HEK293 (cell line): ENCODE results near the gene PLEKHA7.
A peak's percentile ranks its signal among the peaks of the same experiment; 100 is the strongest.

Experiments used
- CTCF ChIA-PET: fragments of 350-600 bp; formaldehyde crosslinking; extraction: SDS; loops from one replicate; lab custom pipeline; 2021; ENCODE audit warnings: antibody characterized with exemption; lab: Yijun Ruan, JAX
- POLR2A ChIA-PET: fragments of 300-600 bp; formaldehyde crosslinking; extraction: SDS; loops from one replicate; lab custom pipeline; 2020; ENCODE audit warnings: antibody characterized with exemption, inconsistent platforms; lab: Yijun Ruan, JAX
- H3K27ac ChIP-seq: fragments of 200-500 bp; sonication (Bioruptor generic); 2 replicates; pipeline ENCODE4 v1.5.1; 2014; ENCODE audit warnings: low read depth, low read length, control low read depth, inconsistent platforms; ENCODE audit errors: extremely low read depth
- H3K36me3 ChIP-seq, 2 experiments: fragments of 200-500 bp in 1 of 2; sonication (Bioruptor generic) in 1 of 2; 1 replicate in 1 of 2; 2 replicates in 1 of 2; pipeline ENCODE4 v1.5.1; 2014 to 2017; ENCODE audit warnings: inconsistent platforms in 2 of 2, low read length in 2 of 2; ENCODE audit not compliant: control insufficient read depth in 2 of 2, insufficient read depth in 1 of 2
- H3K4me1 ChIP-seq: fragments of 200-500 bp; sonication (Bioruptor generic); 2 replicates; pipeline ENCODE4 v1.5.1; 2014; ENCODE audit warnings: mild to moderate bottlenecking, low read length, inconsistent platforms; ENCODE audit not compliant: control insufficient read depth, insufficient read depth
- H3K4me3 ChIP-seq: 2 replicates; pipeline ENCODE4 v1.5.1; 2011; ENCODE audit warnings: low read depth, mild to moderate bottlenecking, control low read depth, low read length, moderate library complexity
- H3K9me3 ChIP-seq: fragments of 200-500 bp; sonication (Bioruptor generic); 2 replicates; pipeline ENCODE4 v1.5.1; 2014; ENCODE audit warnings: low read depth, low read length, inconsistent platforms; ENCODE audit not compliant: control insufficient read depth, insufficient read depth
- EGR2 ChIP-seq: fragments of 450-650 bp; formaldehyde crosslinking; IDR thresholded peaks from 2 replicates; pipeline ENCODE4 v1.5.1; 2016; ENCODE audit warnings: low read depth, missing biosample characterization, missing genetic modification characterization
- GLIS2 ChIP-seq: fragments of 450-650 bp; formaldehyde crosslinking; IDR thresholded peaks from 2 replicates; pipeline ENCODE4 v1.5.1; 2016; ENCODE audit warnings: missing biosample characterization, missing genetic modification characterization
- KLF1 ChIP-seq: fragments of 450-650 bp; formaldehyde crosslinking; IDR thresholded peaks from 2 replicates; pipeline ENCODE4 v1.5.1; 2016; ENCODE audit warnings: missing biosample characterization, missing genetic modification characterization
- KLF10 ChIP-seq: fragments of 450-650 bp; IDR thresholded peaks from 2 replicates; pipeline ENCODE4 v1.5.1; 2018; ENCODE audit warnings: missing biosample characterization, mild to moderate bottlenecking, missing genetic modification characterization
- KLF9 ChIP-seq: fragments of 450-650 bp; formaldehyde crosslinking; IDR thresholded peaks from 2 replicates; pipeline ENCODE4 v1.5.1; 2016; ENCODE audit warnings: missing biosample characterization, missing genetic modification characterization, low read depth
- SETDB1 ChIP-seq: IDR thresholded peaks from one replicate; pipeline ENCODE4 v1.6.1; 2017; ENCODE audit warnings: mild to moderate bottlenecking, low read length, moderate library complexity, mixed read lengths; ENCODE audit not compliant: insufficient read length
- SP2 ChIP-seq: fragments of 450-650 bp; formaldehyde crosslinking; IDR thresholded peaks from 2 replicates; pipeline ENCODE4 v1.5.1; 2016; ENCODE audit warnings: missing biosample characterization, missing genetic modification characterization
- ZNF10 ChIP-seq: fragments of 450-650 bp; formaldehyde crosslinking; IDR thresholded peaks from 2 replicates; pipeline ENCODE4 v1.5.1; 2017; ENCODE audit warnings: missing biosample characterization, missing genetic modification characterization
- ZNF114 ChIP-seq: fragments of 450-650 bp; formaldehyde crosslinking; IDR thresholded peaks from 2 replicates; pipeline ENCODE4 v1.5.0; 2017; ENCODE audit warnings: missing biosample characterization, missing genetic modification characterization
- ZNF146 ChIP-seq: fragments of 450-650 bp; formaldehyde crosslinking; IDR thresholded peaks from 2 replicates; pipeline ENCODE4 v1.5.1; 2016; ENCODE audit warnings: missing biosample characterization, missing genetic modification characterization
- ZNF157 ChIP-seq: fragments of 450-650 bp; formaldehyde crosslinking; IDR thresholded peaks from 2 replicates; pipeline ENCODE4 v1.5.1; 2016; ENCODE audit warnings: missing biosample characterization, missing genetic modification characterization
- ZNF211 ChIP-seq: fragments of 450-650 bp; formaldehyde crosslinking; IDR thresholded peaks from 2 replicates; pipeline ENCODE4 v1.5.1; 2016; ENCODE audit warnings: low read depth, missing biosample characterization, missing genetic modification characterization
- ZNF214 ChIP-seq: fragments of 450-650 bp; formaldehyde crosslinking; IDR thresholded peaks from 2 replicates; pipeline ENCODE4 v1.5.1; 2017; ENCODE audit warnings: missing biosample characterization, mild to moderate bottlenecking, missing genetic modification characterization, borderline replicate concordance
- ZNF23 ChIP-seq: fragments of 450-650 bp; formaldehyde crosslinking; IDR thresholded peaks from 2 replicates; pipeline ENCODE4 v1.5.1; 2016; ENCODE audit warnings: missing biosample characterization, missing genetic modification characterization, borderline replicate concordance
- ZNF26 ChIP-seq: fragments of 450-650 bp; formaldehyde crosslinking; IDR thresholded peaks from 2 replicates; pipeline ENCODE4 v1.5.1; 2016; ENCODE audit warnings: missing biosample characterization, missing genetic modification characterization
- ZNF544 ChIP-seq: fragments of 450-650 bp; formaldehyde crosslinking; IDR thresholded peaks from 2 replicates; pipeline ENCODE4 v1.5.0; 2017; ENCODE audit warnings: missing biosample characterization, missing genetic modification characterization
- ZNF610 ChIP-seq: fragments of 450-650 bp; formaldehyde crosslinking; IDR thresholded peaks from 2 replicates; pipeline ENCODE4 v1.5.1; 2016; ENCODE audit warnings: missing biosample characterization, missing genetic modification characterization, borderline replicate concordance
- ZNF664 ChIP-seq: fragments of 450-650 bp; formaldehyde crosslinking; IDR thresholded peaks from 2 replicates; pipeline ENCODE4 v1.5.1; 2016; ENCODE audit warnings: missing biosample characterization, missing genetic modification characterization
- ZNF670 ChIP-seq: fragments of 450-650 bp; formaldehyde crosslinking; IDR thresholded peaks from 2 replicates; pipeline ENCODE4 v1.5.1; 2016; ENCODE audit warnings: missing biosample characterization, missing genetic modification characterization, low read depth
- ZNF830 ChIP-seq: fragments of 450-650 bp; IDR thresholded peaks from 2 replicates; pipeline ENCODE4 v1.5.0; 2018; ENCODE audit warnings: missing biosample characterization, missing genetic modification characterization, low read depth, mild to moderate bottlenecking, moderate library complexity
- TF ChIP-seq, protein P1 (sequence below): fragments of 450-650 bp; formaldehyde crosslinking; IDR thresholded peaks from 2 replicates; pipeline ENCODE4 v1.5.1; 2017; ENCODE audit warnings: missing biosample characterization, missing genetic modification characterization
- TF ChIP-seq, protein P2 (sequence below): IDR thresholded peaks from 2 replicates; pipeline ENCODE4 v1.6.1; 2011; ENCODE audit warnings: mild to moderate bottlenecking, low read depth, low read length, borderline replicate concordance
- TF ChIP-seq, protein P3 (sequence below): sonication (generic); formaldehyde crosslinking; IDR thresholded peaks from 2 replicates; pipeline ENCODE4 v1.8.1; 2022; ENCODE audit warnings: mild to moderate bottlenecking, moderate library complexity, missing genetic modification reagents
- TF ChIP-seq, protein P4 (sequence below): fragments of 450-650 bp; formaldehyde crosslinking; IDR thresholded peaks from 2 replicates; pipeline ENCODE4 v1.5.1; 2016; ENCODE audit warnings: missing biosample characterization, missing genetic modification characterization, low read depth

Gene PLEKHA7

GRCh38 chr11:16749092-16749491, 265.1 kb downstream of the PLEKHA7 start (continued):
- TF ChIP-seq, protein P1, sequence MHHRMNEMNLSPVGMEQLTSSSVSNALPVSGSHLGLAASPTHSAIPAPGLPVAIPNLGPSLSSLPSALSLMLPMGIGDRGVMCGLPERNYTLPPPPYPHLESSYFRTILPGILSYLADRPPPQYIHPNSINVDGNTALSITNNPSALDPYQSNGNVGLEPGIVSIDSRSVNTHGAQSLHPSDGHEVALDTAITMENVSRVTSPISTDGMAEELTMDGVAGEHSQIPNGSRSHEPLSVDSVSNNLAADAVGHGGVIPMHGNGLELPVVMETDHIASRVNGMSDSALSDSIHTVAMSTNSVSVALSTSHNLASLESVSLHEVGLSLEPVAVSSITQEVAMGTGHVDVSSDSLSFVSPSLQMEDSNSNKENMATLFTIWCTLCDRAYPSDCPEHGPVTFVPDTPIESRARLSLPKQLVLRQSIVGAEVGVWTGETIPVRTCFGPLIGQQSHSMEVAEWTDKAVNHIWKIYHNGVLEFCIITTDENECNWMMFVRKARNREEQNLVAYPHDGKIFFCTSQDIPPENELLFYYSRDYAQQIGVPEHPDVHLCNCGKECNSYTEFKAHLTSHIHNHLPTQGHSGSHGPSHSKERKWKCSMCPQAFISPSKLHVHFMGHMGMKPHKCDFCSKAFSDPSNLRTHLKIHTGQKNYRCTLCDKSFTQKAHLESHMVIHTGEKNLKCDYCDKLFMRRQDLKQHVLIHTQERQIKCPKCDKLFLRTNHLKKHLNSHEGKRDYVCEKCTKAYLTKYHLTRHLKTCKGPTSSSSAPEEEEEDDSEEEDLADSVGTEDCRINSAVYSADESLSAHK (tag by site-specific recombination): no peak
- TF ChIP-seq EGR2 (tag by site-specific recombination): no peak
- TF ChIP-seq, all 188 proteins: peak for 0

DNA sequence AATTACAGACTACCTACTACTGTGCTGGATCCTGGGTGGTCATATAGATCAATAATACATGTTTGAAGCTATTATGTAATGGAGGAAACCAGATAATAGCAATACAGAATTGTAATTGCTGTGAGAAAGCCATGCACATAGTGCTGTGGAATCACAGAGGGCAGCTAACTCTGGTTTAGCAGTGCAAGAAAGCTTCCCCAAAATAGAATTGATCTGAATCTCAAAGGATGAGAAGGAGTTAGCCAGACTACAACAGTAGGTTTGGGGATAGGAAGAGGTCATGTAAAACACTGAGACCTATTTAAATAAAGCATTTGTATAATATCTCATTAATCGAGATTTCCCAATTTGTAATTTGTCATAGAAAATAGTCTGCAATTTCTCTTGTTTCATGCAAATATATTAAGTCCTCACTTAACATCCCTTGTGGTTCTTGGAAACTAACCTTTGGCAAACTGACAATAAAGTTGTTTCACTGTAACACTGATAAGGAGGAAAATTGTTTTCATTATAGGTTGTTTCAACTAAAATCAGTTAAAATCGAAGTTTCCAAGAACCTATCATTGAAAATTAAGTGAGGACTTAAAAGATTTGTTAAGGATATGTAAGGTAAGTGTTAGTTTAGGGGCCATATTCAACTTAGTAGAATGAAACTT, 268.1 kb downstream of the PLEKHA7 start:
- Histone ChIP-seq H3K4me3 (no peak overlapping the region), H3K36me3 (peaks cover 15 to 82% of the 10 kb centered on the region in 2 experiments), H3K27ac (no peak overlapping the region), H3K9me3 (no peaks in the 10 kb centered on the region), H3K4me1 (no peaks in the 10 kb centered on the region)
- ChIA-PET CTCF (interaction anchor here (0.6 to 0.8 kb wide), 2 partner anchors 114 to 1673 kb away, joined by 3 read pairs; no protein-coding TSS in a partner anchor), POLR2A (no interaction called here)
- no peak for TF ChIP-seq ZNF157 (tag by site-specific recombination)
- TF ChIP-seq ZNF146 (tag by site-specific recombination): no peak
- no peak for TF ChIP-seq ZNF830 (tag by site-specific recombination)
- TF ChIP-seq ZNF664: peak; percentile 67; the same call in 1 of the 2 replicates
- TF ChIP-seq ZNF670 (tag by site-specific recombination): no peak

DNA sequence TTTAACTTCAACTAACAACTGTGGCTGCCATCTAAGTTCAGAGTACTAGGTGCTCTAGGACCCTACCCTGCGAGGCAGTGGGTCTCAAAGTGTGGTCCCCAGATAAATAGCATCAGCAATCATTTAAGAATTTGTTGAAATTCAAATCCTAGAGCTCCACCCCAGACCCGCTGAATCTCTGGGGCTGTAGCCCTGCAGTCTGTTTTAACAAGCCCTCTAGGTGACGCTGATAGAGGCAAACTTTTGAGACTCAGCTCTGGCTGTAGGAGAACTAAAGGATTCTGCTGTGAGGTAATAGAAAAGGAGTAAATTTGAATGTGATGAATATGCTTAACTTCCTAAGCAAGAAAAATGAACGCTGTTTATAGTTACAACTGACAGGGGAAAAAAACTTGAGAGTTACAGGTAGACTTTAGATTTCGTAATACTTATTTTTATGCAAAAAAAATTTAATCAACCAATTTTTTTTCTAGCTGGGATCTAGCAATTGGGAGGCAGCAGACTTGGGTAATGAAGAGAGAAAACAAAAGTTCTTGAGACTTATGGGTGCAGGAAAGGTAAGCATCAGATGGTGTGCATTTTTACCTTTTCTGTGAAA, 270.0 kb downstream of the PLEKHA7 start:
- Histone ChIP-seq H3K36me3 (peaks cover 11 to 69% of the 10 kb centered on the region in 2 experiments), H3K27ac (no peak overlapping the region), H3K4me3 (no peak overlapping the region), H3K9me3 (no peaks in the 10 kb centered on the region), H3K4me1 (no peaks in the 10 kb centered on the region)
- ChIA-PET POLR2A (interaction anchor here (0.6 kb wide), 1 partner anchor 15 kb away, joined by 4 read pairs; no protein-coding TSS in a partner anchor), CTCF (interaction anchor here (0.6 to 1.3 kb wide), 2 partner anchors 40 to 112 kb away, joined by 3 to 5 read pairs; no protein-coding TSS in a partner anchor)
- TF ChIP-seq ZNF544 (tag by site-specific recombination): no peak
- TF ChIP-seq KLF1 (tag by site-specific recombination): no peak
- TF ChIP-seq KLF10 (tag by site-specific recombination): no peak
- TF ChIP-seq SP2: no peak
- TF ChIP-seq ZNF26 (tag by site-specific recombination): no peak
- TF ChIP-seq GLIS2 (tag by site-specific recombination): no peak
- TF ChIP-seq ZNF23 (tag by site-specific recombination): no peak
- TF ChIP-seq ZNF114: no peak
- TF ChIP-seq, protein P2, sequence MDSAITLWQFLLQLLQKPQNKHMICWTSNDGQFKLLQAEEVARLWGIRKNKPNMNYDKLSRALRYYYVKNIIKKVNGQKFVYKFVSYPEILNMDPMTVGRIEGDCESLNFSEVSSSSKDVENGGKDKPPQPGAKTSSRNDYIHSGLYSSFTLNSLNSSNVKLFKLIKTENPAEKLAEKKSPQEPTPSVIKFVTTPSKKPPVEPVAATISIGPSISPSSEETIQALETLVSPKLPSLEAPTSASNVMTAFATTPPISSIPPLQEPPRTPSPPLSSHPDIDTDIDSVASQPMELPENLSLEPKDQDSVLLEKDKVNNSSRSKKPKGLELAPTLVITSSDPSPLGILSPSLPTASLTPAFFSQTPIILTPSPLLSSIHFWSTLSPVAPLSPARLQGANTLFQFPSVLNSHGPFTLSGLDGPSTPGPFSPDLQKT: no peak
- no peak for TF ChIP-seq ZNF10 (tag by site-specific recombination)
- TF ChIP-seq ZNF214 (tag by site-specific recombination): no peak
- no peak for TF ChIP-seq KLF9 (tag by site-specific recombination)
- TF ChIP-seq, protein P3, sequence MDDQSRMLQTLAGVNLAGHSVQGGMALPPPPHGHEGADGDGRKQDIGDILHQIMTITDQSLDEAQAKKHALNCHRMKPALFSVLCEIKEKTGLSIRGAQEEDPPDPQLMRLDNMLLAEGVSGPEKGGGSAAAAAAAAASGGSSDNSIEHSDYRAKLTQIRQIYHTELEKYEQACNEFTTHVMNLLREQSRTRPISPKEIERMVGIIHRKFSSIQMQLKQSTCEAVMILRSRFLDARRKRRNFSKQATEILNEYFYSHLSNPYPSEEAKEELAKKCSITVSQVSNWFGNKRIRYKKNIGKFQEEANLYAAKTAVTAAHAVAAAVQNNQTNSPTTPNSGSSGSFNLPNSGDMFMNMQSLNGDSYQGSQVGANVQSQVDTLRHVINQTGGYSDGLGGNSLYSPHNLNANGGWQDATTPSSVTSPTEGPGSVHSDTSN (CRISPR knock-in tag): no peak
- no peak for TF ChIP-seq SETDB1
- TF ChIP-seq, protein P4, sequence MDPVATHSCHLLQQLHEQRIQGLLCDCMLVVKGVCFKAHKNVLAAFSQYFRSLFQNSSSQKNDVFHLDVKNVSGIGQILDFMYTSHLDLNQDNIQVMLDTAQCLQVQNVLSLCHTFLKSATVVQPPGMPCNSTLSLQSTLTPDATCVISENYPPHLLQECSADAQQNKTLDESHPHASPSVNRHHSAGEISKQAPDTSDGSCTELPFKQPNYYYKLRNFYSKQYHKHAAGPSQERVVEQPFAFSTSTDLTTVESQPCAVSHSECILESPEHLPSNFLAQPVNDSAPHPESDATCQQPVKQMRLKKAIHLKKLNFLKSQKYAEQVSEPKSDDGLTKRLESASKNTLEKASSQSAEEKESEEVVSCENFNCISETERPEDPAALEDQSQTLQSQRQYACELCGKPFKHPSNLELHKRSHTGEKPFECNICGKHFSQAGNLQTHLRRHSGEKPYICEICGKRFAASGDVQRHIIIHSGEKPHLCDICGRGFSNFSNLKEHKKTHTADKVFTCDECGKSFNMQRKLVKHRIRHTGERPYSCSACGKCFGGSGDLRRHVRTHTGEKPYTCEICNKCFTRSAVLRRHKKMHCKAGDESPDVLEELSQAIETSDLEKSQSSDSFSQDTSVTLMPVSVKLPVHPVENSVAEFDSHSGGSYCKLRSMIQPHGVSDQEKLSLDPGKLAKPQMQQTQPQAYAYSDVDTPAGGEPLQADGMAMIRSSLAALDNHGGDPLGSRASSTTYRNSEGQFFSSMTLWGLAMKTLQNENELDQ: no peak
- TF ChIP-seq ZNF610: no peak
- no peak for TF ChIP-seq ZNF211 (tag by site-specific recombination)
